Left ventricle myocardium inferior (tissue), 1 donor: ENCODE results near the gene ZSWIM7. TPM values are rescaled to one million over a fixed set of nuclear protein-coding genes. Genes with fewer than 3 reads are reported as not detected.

ENCODE experiments used
- DNase-seq: peaks from one replicate; pipeline ENCODE4 v3.0.0-alpha.2; 2020
- H3K27ac ChIP-seq: fragments of 200-600 bp; replicated peaks from 2 replicates; pipeline ENCODE4 v1.8.0; 2021
- H3K27me3 ChIP-seq: fragments of 200-600 bp; 2 replicates; pipeline ENCODE4 v1.8.0; 2021; ENCODE audit warnings: low read depth
- H3K36me3 ChIP-seq: fragments of 200-600 bp; 2 replicates; pipeline ENCODE4 v1.8.0; 2021
- H3K4me1 ChIP-seq: fragments of 200-600 bp; 2 replicates; pipeline ENCODE4 v1.8.0; 2021
- H3K4me3 ChIP-seq: fragments of 200-600 bp; 2 replicates; pipeline ENCODE4 v1.8.0; 2021; ENCODE audit warnings: mild to moderate bottlenecking, moderate library complexity
- H3K9me3 ChIP-seq: fragments of 200-600 bp; replicated peaks from 2 replicates; pipeline ENCODE4 v1.8.0; 2021
- intact Hi-C: fragments of 100-400 bp; cut with micrococcal nuclease; formaldehyde crosslinking; loops from one replicate; pipeline ENCODE4 v1.11.0; 2022
- total RNA-seq: library from RNA; stranded (reverse); fragmentation: NEBNext Ultra II Directional; extraction: Animal tissue kit (Norgen Biotek cat#: 25700); gene quantifications from one replicate; pipeline ENCODE4 v1.2.1, GENCODE V29; 2021
- TF ChIP-seq, protein P1 (sequence below): fragments of 200-600 bp; IDR thresholded peaks from 2 replicates; pipeline ENCODE4 v1.8.0; 2021; ENCODE audit warnings: antibody characterized with exemption, mild to moderate bottlenecking, borderline replicate concordance
- donor health status: DM: no; HTN: yes; CAD: no; lungs with severe emphysema.

ZSWIM7 gene
- total RNA-seq, 1 donor from 2014 or later: 17.2 TPM

DNA sequence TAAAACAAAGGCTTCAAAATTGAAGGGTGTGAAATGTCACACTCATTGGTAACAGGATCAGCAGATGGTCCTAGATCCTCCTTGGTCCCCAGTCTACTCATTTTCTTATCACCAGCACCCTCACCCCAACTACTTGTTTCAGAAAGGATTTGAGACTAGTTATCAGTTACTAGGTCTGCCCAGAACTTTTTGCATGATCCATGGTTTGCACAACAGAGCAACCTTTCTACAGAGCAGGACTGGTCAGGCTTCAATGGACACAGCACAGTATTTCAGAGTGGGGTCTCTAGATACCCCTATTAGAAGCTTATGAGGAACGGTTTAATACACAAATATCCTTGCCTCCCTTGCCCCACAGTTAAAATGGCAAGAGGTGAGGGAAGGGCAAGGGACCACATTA lies 25.7 kb upstream of the ZSWIM7 start:
- Histone ChIP-seq H3K27ac (no peak overlapping the region), H3K27me3 (no peaks in the 10 kb centered on the region), H3K36me3 (peaks cover 70% of the 10 kb centered on the region), H3K9me3 (no peaks in the 10 kb centered on the region), H3K4me3 (no peak overlapping the region), H3K4me1 (peaks cover 38% of the 10 kb centered on the region)
- DNase-seq: no peak
- intact Hi-C loops: no loop called here
- TF ChIP-seq, protein P1, sequence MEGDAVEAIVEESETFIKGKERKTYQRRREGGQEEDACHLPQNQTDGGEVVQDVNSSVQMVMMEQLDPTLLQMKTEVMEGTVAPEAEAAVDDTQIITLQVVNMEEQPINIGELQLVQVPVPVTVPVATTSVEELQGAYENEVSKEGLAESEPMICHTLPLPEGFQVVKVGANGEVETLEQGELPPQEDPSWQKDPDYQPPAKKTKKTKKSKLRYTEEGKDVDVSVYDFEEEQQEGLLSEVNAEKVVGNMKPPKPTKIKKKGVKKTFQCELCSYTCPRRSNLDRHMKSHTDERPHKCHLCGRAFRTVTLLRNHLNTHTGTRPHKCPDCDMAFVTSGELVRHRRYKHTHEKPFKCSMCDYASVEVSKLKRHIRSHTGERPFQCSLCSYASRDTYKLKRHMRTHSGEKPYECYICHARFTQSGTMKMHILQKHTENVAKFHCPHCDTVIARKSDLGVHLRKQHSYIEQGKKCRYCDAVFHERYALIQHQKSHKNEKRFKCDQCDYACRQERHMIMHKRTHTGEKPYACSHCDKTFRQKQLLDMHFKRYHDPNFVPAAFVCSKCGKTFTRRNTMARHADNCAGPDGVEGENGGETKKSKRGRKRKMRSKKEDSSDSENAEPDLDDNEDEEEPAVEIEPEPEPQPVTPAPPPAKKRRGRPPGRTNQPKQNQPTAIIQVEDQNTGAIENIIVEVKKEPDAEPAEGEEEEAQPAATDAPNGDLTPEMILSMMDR: no peak

- no peak for DNase-seq
- Histone ChIP-seq H3K36me3 (peaks cover 63% of the 10 kb centered on the region), H3K4me1 (peaks cover 50% of the 10 kb centered on the region), H3K27ac (no peak overlapping the region), H3K4me3 (no peak overlapping the region), H3K27me3 (no peaks in the 10 kb centered on the region), H3K9me3 (no peaks in the 10 kb centered on the region)
- intact Hi-C loops: no loop called here
- TF ChIP-seq, protein P1: no peak
These were observed 24.4 kb upstream of the ZSWIM7 start for GRCh38 chr17:16023881-16024280.

- Histone ChIP-seq H3K4me1 (peaks cover 54% of the 10 kb centered on the region), H3K36me3 (peaks cover 39% of the 10 kb centered on the region)
- TF ChIP-seq, protein P1: no peak
These were observed 19.8 kb upstream of the ZSWIM7 start for GRCh38 chr17:16019347-16019746.

GRCh38 chr17:16013943-16014407 lies 14.5 kb upstream of the ZSWIM7 start:
- intact Hi-C loops: no loop called here
- H3K27ac ChIP-seq: peak overlapping the region; percentile 61
- H3K9me3 ChIP-seq: no peaks in the 10 kb centered on the region
- TF ChIP-seq, protein P1: peak; percentile 55
- no peak overlapping the region for H3K4me3 ChIP-seq
- no peaks in the 10 kb centered on the region for H3K27me3 ChIP-seq
- DNase-seq: no peak
- peaks cover 53% of the 10 kb centered on the region for H3K4me1 ChIP-seq
- peaks cover 67% of the 10 kb centered on the region for H3K36me3 ChIP-seq

More at GRCh38 chr17:16019347-16019746, 19.8 kb upstream of the ZSWIM7 start:
- intact Hi-C loops: no loop called here
- Histone ChIP-seq H3K4me3 (no peak overlapping the region), H3K27ac (peak overlapping the region; percentile 38), H3K9me3 (no peaks in the 10 kb centered on the region), H3K27me3 (no peaks in the 10 kb centered on the region)
- no peak for DNase-seq

DNA sequence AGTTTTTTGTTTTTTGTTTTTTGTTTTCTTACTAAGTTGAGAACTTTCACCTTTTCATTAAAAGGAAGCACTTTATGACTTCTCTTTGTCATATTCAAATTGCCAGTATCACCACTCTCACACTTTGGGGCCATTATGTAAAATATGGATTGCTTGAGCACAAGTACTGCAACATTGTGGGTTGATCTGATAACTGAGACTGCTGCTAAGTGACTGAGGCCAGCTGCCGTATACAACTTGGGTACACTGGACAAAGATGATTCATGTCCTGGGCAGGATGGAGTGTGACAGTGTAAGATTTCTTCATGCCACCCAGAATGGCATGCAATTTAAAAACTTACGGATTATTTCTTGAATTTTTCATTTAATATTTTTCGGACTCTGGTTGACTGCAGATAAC lies 7.9 kb upstream of the ZSWIM7 start:
- Histone ChIP-seq H3K9me3 (no peaks in the 10 kb centered on the region), H3K4me3 (no peak overlapping the region), H3K27me3 (no peaks in the 10 kb centered on the region), H3K27ac (no peak overlapping the region), H3K36me3 (peaks cover 92% of the 10 kb centered on the region), H3K4me1 (peaks cover 53% of the 10 kb centered on the region)
- intact Hi-C loops: no loop called here
- DNase-seq: no peak
- TF ChIP-seq, protein P1: no peak

DNA sequence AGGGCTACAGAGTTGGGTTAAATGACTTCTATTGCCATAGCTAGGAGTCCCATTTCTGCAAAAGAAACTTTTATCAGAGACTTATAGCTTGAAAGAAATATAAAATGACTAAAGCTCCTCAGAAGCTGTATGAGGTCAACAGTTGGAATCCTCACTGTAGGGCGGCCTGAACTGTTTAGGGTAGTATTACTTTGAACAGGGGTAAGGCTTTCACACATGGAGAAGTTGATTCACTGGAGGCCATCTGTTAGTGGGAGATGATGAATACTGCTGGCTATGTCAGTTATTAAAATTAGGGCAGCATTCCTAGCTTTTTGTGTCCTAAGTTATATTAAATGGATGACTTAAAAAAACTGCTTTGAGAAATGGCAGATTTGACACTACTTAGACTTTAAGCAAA lies 6.1 kb upstream of the ZSWIM7 start:
- intact Hi-C loops: no loop called here
- Histone ChIP-seq H3K4me1 (peaks cover 53% of the 10 kb centered on the region), H3K36me3 (peaks cover 93% of the 10 kb centered on the region), H3K4me3 (no peak overlapping the region), H3K9me3 (peaks cover 4% of the 10 kb centered on the region), H3K27ac (peak overlapping the region; percentile 71), H3K27me3 (no peaks in the 10 kb centered on the region)
- TF ChIP-seq, protein P1: no peak
- no peak for DNase-seq
